ENCODE results near the gene FAM177A1.
"Not testable (repeated sequence)": the region's sequence is repeated elsewhere in the genome, so short reads cannot be mapped to it uniquely, and the experiment has no call there.

DNA sequence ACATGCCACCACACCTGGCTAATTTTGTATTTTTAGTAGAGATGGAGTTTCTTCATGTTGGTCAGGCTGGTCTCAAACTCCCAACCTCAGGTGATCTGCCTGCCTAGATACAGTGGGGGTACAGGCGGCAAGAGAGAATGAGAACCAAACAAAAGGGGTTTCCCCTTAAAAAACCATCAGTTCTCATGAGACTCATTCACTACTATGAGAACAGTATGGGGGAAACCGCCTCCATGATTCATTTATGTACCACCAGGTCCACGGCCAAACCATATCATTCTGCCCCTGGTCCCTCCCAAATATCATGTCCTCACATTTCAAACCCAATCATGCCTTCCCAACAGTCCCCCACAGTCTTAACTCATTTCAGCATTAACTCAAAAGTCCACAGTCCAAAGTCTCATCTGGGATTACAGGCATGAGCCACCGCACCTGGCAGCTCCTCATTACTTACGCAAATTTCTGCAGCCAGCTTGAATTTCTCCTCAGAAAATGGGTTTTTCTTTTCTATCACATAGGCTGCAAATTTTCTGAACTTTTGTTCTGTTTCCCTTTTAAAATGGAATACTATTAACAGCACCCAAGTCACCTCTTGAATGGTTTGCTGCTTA is 11.0 kb upstream of the FAM177A1 start:
- TF ChIP-seq CTCF (IDR thresholded peaks at IDR 0.05; ENCODE audit: poor library complexity); EZH2 (IDR thresholded peaks at IDR 0.05; ENCODE audit: borderline replicate concordance); EZH2phosphoT487 (IDR thresholded peaks at IDR 0.05; ENCODE audit: low read depth, severe bottlenecking, unreplicated experiment): not testable (repeated sequence)
